Measurements from ENCODE around the gene LEKR1.

Gene LEKR1

DNA sequence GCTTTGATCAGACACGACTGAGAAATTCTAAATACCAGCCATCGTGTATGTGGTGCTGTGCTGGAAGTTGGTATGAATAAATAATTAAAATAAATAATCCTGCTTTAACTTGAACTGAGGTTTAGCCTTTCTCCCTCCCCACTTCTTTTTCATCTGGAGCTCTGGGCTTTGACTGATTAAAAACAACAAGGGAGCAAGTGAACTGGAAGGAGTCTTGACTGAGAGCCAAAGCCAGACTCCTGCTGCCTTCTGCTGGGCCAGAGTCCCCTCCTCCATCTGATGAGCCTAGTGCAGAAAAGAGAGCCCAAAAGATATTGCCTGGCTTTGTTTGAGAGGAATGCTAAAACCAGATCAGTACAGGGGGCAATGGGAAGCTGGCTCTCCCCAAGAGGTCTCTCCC lies 237.8 kb downstream of the LEKR1 start:
- DNase-seq: no peak

DNA sequence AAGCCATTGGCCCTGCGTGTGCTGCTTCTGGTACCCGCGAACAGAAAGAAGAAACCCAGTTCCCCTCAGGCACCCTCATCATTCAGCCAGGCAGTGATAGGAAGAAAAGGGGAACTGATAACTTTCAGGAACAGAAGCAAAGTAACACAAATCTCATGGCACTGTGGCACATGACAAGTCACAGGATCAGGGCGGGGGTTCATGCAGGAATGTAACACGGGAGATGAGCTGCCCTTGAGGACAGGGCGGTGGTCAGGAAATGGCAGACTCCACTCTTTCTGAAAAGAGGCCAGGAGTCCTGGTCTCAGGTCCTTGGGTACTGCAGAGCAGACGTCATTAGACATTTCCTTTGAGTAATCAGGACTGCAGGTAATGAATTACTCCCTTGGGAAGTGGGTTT lies 238.2 kb downstream of the LEKR1 start:
- DNase-seq: no peak

DNA sequence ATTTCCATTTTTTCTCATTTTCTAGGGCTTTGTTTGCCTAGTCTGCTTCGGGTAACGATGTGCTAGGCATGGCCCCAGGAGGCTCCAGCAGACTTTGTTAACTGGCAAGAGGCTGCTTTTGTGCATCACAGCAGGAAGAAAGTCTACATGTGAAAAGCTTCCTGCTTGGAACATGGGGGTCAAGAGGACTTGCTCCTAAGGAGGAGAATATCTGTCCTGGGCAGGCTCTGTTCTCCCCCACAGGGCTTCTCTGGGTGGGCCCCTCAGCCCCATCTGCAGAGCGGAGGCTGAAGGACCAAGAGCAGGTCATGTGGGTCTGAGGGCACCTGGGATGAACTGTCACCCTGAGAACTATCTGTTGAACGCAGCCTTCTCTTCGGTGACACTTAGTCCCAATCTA lies 239.0 kb downstream of the LEKR1 start:
- no peak for DNase-seq

DNA sequence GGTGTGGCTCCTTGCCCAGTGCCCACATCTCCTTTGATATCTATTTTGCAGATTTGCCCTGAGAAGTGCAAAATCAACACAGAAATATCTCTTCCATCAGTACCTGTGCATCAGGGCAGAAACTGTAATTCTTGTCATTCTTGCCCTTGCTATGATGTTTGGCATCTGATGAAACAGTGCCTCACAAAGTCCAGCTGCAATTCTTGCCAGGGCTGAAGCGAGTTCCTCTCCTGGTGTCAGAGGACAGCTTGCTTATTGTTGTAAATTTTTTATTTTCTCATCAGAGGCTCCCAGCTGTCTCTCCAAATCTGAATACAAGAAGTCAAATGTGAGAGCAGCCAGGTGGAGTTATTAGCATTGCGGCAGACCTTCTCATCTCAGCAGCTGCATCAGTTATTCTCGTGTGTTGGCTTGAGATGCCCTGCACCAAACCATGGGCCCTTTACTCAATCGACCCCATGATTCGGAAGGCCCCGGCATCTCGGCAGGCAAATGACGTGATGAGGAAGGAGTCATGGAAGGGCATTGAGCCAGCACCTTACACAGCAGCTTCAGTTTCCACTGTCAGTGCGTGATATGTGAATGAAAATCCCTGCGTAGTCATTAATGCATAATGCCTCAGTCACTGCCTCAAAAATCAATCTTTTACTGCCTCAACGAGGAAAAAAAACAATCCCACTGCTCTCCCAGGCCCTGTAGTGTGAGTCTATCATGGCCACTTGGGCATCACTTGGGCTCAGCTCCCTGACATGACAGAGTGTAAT lies 240.4 kb downstream of the LEKR1 start:
- no peak for DNase-seq

DNA sequence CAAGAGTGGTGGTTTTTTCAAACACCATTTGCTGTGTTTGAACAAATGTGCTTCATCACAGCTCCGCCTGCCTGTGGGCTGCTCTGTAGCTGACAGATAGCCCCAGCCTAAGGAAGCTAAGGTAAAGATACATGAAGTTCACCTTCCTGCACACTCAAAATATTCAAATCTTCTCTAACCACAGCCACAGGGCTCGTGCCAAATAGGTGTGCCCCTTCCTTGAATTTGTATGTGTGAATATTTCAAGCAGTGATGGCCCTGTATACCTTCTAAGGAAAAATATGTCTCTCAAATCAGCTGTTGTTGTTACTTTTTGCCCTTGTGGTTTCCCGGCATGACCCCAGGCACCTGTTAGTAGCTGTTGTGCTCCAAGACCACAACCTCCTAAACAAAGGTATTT lies 241.0 kb downstream of the LEKR1 start:
- peak; percentile 15 for DNase-seq

DNA sequence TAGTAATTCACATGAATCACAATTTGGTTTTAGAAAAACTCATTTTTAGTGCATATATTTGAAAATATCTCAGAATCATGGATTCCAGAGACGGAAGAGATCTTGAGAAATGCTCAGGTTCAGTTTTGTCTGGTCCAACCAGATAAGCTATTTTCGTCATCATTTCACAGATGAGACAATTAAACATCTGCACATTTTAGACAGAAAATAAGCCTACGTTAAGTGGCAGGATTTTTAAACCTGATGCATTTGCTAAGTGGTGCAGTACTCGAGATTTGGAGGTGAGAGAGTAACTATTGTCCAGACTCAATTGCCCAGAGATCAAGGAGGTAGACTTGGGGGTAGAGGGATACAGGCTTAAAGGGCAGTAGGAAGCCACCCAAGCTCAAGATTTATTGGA lies 243.3 kb downstream of the LEKR1 start:
- no peak for DNase-seq

DNA sequence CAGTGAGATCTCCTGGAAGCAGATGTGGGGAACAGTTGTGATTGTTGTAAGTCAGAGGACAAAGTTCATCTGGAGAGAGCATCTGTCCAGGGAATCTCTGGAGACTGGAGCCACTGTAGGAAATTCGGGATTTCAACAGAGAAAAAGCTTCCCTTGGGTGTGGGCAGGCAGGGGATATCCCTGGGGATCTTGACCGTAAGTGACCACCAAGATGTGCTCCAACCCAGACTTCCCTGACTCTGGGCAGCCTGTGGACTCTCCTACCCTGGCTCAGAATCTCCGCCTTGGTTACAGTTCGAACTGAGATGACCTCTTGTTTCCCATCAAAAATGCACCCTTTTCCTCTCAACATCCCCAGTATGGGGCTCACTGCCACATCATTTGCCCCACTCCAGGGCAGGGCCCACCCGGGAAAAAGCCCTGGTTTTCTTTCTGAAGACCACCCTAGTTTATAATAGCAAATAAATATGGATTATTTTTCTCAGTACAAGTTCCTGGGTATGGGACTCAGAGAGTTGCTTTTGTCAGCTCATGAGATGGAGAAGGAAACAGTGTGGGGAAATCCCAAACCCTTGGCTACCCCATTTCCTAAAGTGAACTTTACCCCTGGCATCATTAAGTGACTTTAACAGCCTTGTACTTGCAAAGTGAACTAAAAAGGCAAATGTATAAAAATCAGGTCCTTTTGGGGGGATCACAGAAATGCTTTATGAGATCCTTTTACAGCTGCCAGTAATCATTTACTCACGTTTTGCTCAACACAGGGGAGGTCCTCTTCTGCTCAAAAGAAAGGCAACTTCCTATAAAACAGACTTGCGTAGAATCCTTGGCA lies 243.9 kb downstream of the LEKR1 start:
- no peak for DNase-seq

DNA sequence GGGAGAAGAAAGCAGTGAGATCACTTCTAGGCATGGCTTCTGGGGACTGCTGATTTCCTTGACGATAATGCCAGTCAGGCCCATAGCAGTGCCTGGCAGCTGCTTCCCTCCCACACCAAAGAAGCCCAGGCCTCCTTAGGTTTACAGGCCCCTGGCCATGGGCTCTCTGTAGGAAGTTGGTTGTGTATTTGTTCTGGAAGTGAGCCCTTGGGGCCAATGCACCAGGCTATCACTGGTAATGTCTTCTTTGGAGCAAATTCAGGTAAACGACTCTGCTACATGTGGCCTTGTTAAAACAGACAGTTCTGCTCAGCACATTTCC lies 244.5 kb downstream of the LEKR1 start:
- no peak for DNase-seq

DNA sequence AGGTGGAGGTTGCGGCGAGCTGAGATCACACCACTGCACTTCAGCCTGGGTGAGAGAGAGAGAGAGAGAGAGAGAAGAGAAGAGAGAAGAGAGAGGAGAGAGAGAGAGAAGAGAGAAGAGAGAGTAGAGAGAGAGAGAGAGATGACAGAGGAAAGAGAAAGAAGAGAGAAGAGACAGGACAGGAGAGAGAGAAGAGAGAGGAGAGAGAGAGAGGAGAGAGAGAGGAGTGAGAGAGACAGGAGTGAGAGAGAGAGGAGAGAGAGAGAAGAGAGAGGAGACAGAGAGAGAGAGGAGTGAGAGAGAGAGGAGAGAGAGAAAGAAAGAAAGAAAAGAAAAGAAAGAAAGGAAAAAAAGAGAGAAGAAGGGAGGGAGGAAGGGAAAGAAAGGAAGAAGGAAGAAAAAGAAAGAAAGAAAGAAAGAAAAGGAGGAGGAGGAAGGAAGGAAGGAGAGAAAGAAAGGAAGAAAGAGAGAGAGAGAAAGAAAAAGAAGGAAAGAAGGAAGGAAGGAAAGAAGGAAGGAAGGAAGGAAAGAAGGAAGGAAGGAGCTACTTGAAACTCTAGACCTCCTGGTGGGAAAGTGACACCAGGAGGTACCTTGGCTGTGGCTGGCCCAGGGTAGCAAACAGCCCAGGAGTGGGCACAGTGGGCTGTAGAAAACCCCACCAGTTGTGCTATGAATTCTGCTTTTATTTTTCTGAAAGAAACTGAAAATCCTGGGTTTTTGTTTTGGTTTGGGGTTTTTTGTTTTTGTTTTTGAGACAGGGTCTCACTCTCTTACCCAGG lies 245.8 kb downstream of the LEKR1 start:
- no peak for DNase-seq

DNA sequence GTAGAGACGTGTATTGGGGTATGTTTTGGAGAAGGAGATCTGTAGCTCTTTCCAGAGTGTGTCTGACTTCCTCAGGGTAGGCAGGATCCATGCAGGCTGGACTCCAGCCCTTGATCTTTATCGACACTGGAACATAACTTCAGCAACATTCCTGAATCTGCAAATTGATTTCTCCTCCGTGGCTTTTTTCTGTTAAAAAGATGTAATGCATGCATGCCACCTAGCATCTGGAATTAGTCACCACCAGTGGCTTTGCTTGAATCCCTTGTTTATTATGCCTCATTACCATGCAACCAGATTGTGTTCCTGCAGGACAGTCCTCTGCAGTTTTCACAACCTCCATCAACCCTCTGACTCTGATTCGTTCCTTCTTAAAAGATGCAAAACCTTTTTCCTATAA lies 247.7 kb downstream of the LEKR1 start:
- no peak for DNase-seq

DNA sequence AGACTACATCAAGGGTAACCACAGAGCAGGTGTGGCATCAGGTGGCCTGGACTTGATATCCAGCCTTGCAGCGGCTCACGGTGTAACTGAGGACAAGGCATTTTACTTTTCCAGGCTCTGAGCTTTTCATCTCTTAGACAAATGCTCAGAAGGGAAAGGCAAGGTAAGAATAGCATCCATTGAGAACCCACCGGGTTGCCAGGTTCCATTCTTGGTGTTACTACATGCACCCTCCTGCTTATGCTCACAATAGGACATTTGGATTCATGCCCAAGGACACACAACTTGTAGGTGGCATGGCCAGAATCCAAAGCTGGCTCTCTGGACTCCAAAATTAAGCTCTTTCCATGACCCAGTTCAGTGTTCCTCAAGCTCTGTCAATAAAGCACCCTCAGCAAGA lies 248.3 kb downstream of the LEKR1 start:
- DNase-seq: no peak

DNA sequence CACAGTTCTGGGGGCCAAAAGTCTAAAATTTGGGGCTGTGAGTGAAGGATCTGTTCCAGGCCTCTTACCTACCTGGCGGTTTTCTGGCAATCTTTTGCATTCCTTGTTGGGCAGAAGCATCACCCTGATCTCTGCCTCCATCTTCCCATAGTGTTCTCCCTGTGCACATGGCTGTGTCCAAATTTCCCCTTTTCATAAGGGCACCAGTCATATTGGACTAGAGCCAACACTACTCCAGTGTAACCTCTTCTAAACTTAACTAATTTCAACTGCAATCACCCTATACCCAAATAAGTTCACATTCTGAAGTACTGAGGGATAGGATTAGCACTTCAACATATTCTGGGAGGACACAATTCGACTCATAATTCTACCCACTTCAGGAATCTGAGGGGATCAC lies 248.8 kb downstream of the LEKR1 start:
- no peak for DNase-seq

DNA sequence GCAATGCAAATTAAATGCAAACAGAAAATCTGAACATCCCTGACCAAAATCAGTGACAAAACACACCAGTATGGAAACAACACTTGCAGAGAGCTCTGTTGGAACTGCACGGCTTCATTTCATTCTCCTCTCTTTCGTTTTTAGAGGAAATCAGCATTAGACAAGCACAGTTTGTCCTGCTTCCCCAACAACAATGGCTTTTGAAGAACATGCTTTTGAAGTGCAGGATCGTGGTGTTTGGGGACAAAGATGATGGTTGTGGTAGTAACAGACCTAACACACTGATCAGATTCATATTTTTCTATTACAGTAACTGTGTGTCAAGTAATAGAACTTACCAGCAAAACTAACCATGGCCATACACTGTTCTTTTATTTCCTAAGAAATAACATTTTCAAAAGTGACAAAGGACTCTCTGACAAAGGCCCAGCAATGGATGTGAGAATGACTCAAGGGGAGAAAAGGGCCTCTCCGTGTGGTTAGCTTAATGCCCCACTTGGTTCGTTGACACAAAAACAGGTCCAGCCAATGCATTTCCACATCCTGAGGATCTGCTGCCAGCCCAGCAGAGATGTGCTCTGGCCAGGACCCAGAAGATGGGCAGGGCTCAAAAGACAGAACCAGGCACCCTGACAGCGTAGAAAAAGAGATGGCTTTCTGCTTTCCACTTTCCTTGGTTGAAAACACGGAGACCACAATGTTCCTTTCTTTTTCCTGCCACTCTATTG lies 249.7 kb downstream of the LEKR1 start:
- no peak for DNase-seq

DNA sequence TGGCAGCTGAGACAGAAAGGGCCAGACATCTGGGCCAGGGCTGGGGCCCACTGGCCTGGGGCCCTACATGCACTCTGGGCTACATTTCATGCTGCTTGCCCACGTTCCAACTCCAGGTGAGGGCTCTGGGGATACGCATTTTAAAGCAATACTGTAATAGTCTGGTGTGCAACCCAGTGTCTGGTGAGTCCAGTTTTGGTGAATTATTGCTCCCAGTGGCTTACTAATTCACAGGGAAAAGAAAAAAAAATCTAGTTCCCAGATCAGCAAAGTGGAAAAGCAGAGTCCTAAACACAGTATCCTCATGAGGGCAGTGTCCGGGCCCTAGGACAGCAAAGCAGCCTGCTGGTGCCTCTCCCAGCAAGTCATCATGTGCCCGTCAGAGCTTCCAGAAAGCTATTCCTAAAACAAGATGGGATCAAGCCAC lies 251.4 kb downstream of the LEKR1 start:
- DNase-seq: no peak

DNA sequence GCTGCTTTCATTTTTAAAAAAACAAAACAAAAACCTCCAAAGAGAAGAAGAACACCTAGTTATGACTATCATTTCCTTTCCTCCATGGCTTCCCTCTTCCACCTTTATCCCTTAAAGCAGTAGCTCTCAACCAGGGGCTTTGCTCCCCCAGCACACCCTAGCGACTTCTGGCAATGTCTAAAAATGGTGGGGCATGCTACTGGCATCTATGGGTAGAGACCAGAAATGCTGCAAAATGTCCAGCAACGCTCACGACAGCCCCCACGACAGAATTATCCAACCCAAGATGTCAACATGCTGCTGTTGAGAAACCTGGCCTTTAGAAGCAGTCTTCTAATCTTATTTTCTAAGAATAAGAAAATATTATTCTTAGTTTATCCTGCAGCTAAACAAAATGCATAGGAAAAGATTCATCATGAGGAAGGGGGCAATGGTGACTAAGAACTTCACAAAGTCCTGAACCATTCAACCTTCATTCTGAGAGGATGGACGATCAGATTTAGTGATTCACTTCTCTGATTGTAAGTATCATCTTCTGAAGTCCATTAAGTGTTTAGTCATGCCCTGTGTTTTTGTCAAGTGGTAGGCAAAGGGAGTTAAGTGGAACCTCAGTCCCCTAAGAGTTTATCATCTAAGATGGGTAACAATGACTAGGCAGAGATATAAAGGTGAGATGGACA lies 252.1 kb downstream of the LEKR1 start:
- DNase-seq: no peak

DNA sequence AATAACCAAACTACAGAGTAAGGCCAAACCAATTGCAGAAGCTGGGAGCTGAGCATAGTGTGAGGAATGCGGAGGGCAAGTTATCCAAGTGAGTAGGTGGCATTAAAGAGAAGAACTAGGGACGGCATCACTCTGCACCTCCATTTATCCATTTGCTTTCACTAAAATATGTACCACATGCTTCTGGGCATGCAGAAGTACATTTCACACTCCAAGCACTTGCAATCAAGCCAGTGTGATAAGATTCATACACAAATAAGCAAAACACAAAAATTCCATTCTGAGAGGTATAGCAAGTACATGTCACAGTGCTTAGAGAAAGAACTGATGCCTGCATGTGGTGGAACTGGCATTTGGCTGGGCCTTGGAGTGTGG lies 252.6 kb downstream of the LEKR1 start:
- no peak for DNase-seq

DNA sequence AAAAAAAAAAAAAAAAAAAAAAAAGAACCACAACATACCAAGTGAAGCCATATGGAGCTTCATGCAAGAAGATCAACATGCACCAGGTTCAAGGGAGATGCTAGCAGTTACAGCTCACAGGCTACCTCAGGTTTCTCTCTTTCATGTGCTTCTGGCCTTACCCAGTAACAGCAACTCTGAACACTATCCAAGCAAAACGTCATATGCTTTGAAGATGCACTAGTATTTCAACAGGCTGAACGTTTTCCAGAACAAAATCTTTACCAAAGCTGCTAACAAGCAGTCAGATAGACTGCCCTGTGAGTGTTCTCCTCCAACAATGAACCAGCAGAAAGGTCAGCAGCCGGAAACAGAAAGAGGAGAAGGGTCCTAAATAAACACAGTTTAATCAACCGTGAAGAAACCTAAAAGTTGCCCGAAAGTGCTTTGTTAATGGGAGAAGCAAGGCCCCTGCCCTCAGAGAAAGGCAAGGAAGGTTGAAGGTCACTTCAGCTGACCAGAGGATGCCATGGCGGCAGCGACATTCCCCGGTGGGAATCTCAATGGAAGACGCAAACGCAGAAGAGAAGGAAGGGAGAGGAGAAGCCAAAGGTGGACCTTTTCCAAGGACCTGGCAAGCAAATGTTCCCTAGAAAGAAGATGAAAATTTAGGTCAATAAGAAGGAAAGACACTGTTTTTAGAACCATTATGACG lies 253.7 kb downstream of the LEKR1 start:
- DNase-seq: no peak

DNA sequence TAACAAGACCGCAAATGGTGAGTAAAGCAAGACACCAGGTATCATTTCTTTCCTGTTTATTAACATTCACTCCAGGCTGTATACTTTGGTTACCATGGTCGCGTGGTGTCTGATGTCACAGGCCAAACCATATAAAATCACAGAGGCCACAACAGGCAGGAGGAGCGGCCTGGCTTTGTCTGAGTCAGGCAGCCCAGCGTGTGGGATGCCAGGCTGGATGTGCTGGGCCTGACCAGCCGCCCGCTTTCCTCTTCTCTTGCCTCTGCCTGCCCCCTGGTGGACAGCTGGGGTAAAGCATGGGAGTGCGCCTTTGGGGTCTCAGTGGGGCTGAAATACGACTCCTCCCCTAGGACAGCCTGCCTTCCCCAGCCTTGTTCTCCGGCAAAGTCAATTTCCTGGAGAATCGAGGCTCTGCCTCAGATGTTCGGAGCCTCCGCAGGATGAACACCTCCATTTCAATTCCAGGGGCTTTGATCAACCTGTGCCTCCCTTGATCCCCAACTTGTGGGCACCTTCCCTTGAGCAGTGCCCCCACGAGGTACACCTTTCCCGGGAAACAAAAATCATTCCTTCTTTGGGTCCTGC lies 255.6 kb downstream of the LEKR1 start:
- peak; percentile 92 for DNase-seq

DNA sequence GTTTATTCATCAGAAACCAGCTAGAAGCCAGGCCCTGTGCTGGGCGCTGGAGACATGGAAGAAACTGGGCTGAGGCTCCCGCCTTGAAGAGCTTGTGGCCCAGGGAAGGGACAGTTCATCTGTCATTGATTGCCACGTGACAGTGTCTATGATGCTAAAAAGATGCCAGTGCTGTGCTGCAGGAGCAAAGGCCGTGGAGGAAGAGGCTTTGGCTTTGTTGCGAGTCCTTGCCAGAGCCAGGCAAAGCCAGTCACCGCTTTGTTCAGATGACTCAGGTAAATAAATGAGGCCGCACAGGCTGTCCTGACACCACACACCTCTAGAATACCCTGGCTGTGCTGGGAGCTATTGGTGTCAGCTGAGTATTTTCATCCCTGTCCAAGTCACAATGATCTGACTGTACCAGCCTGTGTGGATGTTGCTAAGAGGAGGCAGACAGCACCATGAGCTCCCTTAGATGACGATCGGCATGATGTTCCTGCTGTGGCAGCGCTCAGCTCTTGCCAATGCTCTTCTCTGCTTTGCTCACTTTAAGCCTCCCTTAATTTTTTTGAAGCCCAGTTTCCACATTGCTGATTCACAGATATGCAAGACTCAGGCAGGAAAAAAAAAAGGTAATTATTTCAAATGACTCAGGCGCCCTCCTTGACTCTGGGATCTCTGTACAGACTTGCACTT lies 256.3 kb downstream of the LEKR1 start:
- no peak for DNase-seq

DNA sequence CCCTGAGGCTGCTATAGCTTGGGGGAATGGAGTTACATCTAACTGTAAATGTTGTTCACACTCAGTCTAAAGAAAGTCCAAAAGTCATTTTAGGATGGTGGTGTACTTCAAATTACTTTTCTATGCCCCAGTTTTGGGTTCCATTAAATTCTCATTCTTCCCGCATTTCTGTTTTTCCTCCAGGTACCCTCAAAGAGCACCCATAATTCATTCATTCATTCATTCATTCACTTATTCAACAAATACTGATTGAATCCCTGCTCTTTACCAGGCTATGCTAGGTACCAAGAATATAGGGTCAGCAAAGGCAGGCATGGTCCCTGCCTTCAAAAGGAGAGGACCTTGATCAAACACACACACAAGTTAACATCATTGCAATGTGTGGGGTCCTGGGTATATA lies 257.7 kb downstream of the LEKR1 start:
- no peak for DNase-seq
